K562 (cell line): ENCODE data around the gene PAQR8. TPM values are rescaled to one million over a fixed set of nuclear protein-coding genes. Genes with fewer than 3 reads are reported as not detected.

Experiments used
- C11orf30 ChIP-seq: fragments of 450-650 bp; IDR thresholded peaks from 2 replicates; pipeline ENCODE4 v1.6.1; 2016; ENCODE audit warnings: low read depth, mild to moderate bottlenecking
- CBX2 ChIP-seq: fragments of 200-600 bp; sonication (generic); IDR thresholded peaks from one replicate; pipeline ENCODE4 v1.6.1; 2012; ENCODE audit warnings: mild to moderate bottlenecking, low read length, inconsistent platforms; ENCODE audit not compliant: insufficient read depth, poor library complexity, severe bottlenecking
- EP300 ChIP-seq: IDR thresholded peaks from 2 replicates; pipeline ENCODE4 v1.6.1; 2012; ENCODE audit warnings: low read length, improper control_type of control experiment
- HOMEZ ChIP-seq: fragments of 250-450 bp; sonication (Bioruptor Pico); IDR thresholded peaks from 2 replicates; pipeline ENCODE4 v1.4.0; 2020; ENCODE audit warnings: mild to moderate bottlenecking, moderate library complexity
- HOXB6 ChIP-seq: fragments of 250-450 bp; sonication (Bioruptor Pico); IDR thresholded peaks from 2 replicates; pipeline ENCODE4 v1.5.1; 2022; ENCODE audit warnings: mild to moderate bottlenecking, borderline replicate concordance
- LARP7 ChIP-seq: fragments of 450-650 bp; IDR thresholded peaks from 2 replicates; pipeline ENCODE4 v1.6.1; 2016
- MBD2 ChIP-seq: sonication (generic); IDR thresholded peaks from 2 replicates; pipeline ENCODE4 v1.6.1; 2016; ENCODE audit warnings: low read depth, borderline replicate concordance
- MEIS2 ChIP-seq: fragments of 450-650 bp; IDR thresholded peaks from 2 replicates; pipeline ENCODE4 v1.6.1; 2014; ENCODE audit warnings: mild to moderate bottlenecking; ENCODE audit not compliant: partially characterized antibody
- MYNN ChIP-seq, 2 experiments: sonication (generic); formaldehyde crosslinking in 1 of 2; IDR thresholded peaks; 2 replicates each; pipeline versions ENCODE4 v1.5.0 to v1.6.1; 2016 to 2020; ENCODE audit warnings: antibody characterized with exemption in 1 of 2, missing genetic modification reagents in 1 of 2
- NR2F6 ChIP-seq: fragments of 450-650 bp; formaldehyde crosslinking; IDR thresholded peaks from 2 replicates; pipeline ENCODE4 v1.4.0; 2020; ENCODE audit warnings: mild to moderate bottlenecking
- PRPF4 ChIP-seq: fragments of 200-400 bp; formaldehyde crosslinking; IDR thresholded peaks from one replicate; pipeline ENCODE4 v1.6.1; 2017; ENCODE audit warnings: low read length, low read depth, mild to moderate bottlenecking; ENCODE audit not compliant: insufficient read depth, poor library complexity, severe bottlenecking
- RBFOX2 ChIP-seq: fragments of 200-400 bp; formaldehyde crosslinking; IDR thresholded peaks from 2 replicates; pipeline ENCODE4 v1.6.1; 2017; ENCODE audit warnings: low read depth, mild to moderate bottlenecking, low read length, moderate library complexity
- RNF2 ChIP-seq: sonication (generic); IDR thresholded peaks from 2 replicates; pipeline ENCODE4 v1.6.1; 2016
- SMARCA5 ChIP-seq: fragments of 450-650 bp; IDR thresholded peaks from 2 replicates; pipeline ENCODE4 v1.6.1; 2016
- TAF7 ChIP-seq: fragments of 450-650 bp; IDR thresholded peaks from 2 replicates; pipeline ENCODE4 v1.6.1; 2016; ENCODE audit warnings: missing genetic modification characterization, missing compliant biosample characterization
- TSHZ1 ChIP-seq: fragments of 250-450 bp; sonication (Bioruptor Pico); IDR thresholded peaks from 2 replicates; pipeline ENCODE4 v1.4.0; 2020; ENCODE audit warnings: mild to moderate bottlenecking, moderate library complexity
- XRCC4 ChIP-seq: IDR thresholded peaks from one replicate; pipeline ENCODE4 v1.6.1; 2011; ENCODE audit not compliant: insufficient read depth, insufficient read length; ENCODE audit errors: extremely low read depth
- ZBTB7A ChIP-seq: IDR thresholded peaks from 2 replicates; pipeline ENCODE4 v1.6.1; 2011; ENCODE audit warnings: low read depth, mild to moderate bottlenecking, low read length, moderate library complexity, borderline replicate concordance; ENCODE audit not compliant: control insufficient read depth
- ZNF134 ChIP-seq: fragments of 250-450 bp; sonication (Bioruptor Pico); conservative IDR thresholded peaks from 2 replicates; pipeline ENCODE4 v1.4.0; 2020
- ZNF696 ChIP-seq: fragments of 250-450 bp; sonication (Bioruptor Pico); conservative IDR thresholded peaks from 2 replicates; pipeline ENCODE4 v1.4.0; 2020; ENCODE audit warnings: mild to moderate bottlenecking, moderate library complexity
- polyA plus RNA-seq, 8 experiments: library from polyadenylated mRNA; depleted of rRNA in 4 of 8; stranded (reverse) in 5 of 8; unstranded in 3 of 8; fragments of >200 nt; fragmentation: Nextera tagmentation in 2 of 8; fragmentation: Illumina TruSeq in 1 of 8; extraction: Ambion mirVana in 2 of 8; extraction: Trizol in 1 of 8; gene quantifications; 2 replicates each; pipeline versions ENCODE4 v1.2.1 to v1.2.3, GENCODE V29; 2011 to 2014; ENCODE audit warnings: inconsistent platforms in 1 of 8, missing spikeins in 1 of 8
- total RNA-seq, 7 experiments: library from RNA; depleted of rRNA in 6 of 7; stranded (reverse); fragments of >200 nt in 6 of 7; fragmentation: Illumina TruSeq in 2 of 7; extraction: Trizol in 2 of 7; gene quantifications; 2 replicates each; pipeline versions ENCODE4 v1.2.1 to v1.2.3, GENCODE V29; 2011 to 2021; ENCODE audit warnings: low replicate concordance in 1 of 7
- TF ChIP-seq, protein P1 (sequence below): IDR thresholded peaks from 3 replicates; pipeline ENCODE4 v1.6.1; 2011; ENCODE audit warnings: borderline replicate concordance, mild to moderate bottlenecking; ENCODE audit not compliant: insufficient read length, insufficient read depth
- TF ChIP-seq, protein P2 (sequence below): fragments of 450-650 bp; formaldehyde crosslinking; IDR thresholded peaks from 2 replicates; pipeline ENCODE4 v1.4.0; 2022; ENCODE audit warnings: mild to moderate bottlenecking, moderate library complexity

PAQR8 gene
- total and polyA plus RNA-seq, 9 of the 15 experiments (the other 6 are each of a cell fraction or from before 2014, with no cell fraction given): 1.4 to 10.2 (median 3.5) TPM

DNA sequence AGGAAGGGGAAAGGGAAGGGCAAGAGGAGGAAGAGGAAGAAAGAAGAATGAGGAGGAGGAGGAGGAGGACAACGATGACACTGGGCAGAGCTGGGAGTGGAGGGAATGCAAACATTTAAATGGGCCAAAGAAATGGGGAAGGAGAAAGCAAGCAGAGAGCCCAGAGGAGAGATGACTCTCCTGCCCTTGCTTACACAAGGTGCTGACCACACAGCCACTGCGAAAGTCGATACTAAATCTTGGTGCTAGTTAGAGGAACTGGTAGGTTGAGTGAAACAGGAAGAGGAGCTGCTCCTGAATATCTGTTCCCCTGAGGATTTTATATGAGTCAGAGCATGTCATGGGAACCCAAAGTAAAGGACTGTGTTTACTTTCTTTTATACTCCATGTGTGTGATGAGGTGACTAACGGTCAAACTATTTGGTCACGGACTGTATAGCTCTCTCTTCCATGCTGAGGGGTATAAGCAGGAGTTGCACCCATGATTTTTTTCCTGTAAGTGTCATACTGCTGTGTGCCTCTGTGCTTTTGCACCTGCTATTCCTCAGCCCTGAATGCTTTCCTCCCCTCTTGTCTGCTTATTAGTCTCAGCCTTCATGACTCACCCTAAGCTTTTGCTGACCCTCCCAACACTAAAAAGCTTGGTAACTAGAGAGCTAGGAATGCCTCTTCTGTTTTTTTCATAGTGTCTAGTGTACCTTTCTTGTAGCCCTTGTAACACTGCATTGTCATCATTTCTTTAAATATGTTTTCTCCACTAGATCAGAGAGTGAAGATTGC lies 9.5 kb upstream of the PAQR8 start (continued):
- TF ChIP-seq, protein P1, sequence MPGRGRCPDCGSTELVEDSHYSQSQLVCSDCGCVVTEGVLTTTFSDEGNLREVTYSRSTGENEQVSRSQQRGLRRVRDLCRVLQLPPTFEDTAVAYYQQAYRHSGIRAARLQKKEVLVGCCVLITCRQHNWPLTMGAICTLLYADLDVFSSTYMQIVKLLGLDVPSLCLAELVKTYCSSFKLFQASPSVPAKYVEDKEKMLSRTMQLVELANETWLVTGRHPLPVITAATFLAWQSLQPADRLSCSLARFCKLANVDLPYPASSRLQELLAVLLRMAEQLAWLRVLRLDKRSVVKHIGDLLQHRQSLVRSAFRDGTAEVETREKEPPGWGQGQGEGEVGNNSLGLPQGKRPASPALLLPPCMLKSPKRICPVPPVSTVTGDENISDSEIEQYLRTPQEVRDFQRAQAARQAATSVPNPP: no peak
- TF ChIP-seq RBFOX2 (no peak), MYNN (IDR thresholded peaks at IDR 0.05) (no peak), MYNN (CRISPR knock-in tag; IDR thresholded peaks at IDR 0.05) (no peak), ZNF696 (no peak), HOXB6 (CRISPR knock-in tag) (no peak), PRPF4 (no peak), ZNF134 (no peak), RNF2 (no peak), CBX2 (no peak), C11orf30 (peak; percentile 79), SMARCA5 (0 out of 2 replicates have a peak, but pooled peaks have one; percentile 84), EP300 (no peak), XRCC4 (no peak), MBD2 (no peak), ZBTB7A (no peak; the same call in 1 of the 2 replicates), LARP7 (no peak), MEIS2 (no peak), TAF7 (tag) (no peak; the same call in 1 of the 2 replicates), TSHZ1 (CRISPR knock-in tag) (no peak), NR2F6 (CRISPR knock-in tag) (no peak), HOMEZ (CRISPR knock-in tag) (no peak)
- TF ChIP-seq, protein P2, sequence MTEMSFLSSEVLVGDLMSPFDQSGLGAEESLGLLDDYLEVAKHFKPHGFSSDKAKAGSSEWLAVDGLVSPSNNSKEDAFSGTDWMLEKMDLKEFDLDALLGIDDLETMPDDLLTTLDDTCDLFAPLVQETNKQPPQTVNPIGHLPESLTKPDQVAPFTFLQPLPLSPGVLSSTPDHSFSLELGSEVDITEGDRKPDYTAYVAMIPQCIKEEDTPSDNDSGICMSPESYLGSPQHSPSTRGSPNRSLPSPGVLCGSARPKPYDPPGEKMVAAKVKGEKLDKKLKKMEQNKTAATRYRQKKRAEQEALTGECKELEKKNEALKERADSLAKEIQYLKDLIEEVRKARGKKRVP (CRISPR knock-in tag): no peak
